Measurements from ENCODE around the gene NPPA.

NPPA gene

DNA sequence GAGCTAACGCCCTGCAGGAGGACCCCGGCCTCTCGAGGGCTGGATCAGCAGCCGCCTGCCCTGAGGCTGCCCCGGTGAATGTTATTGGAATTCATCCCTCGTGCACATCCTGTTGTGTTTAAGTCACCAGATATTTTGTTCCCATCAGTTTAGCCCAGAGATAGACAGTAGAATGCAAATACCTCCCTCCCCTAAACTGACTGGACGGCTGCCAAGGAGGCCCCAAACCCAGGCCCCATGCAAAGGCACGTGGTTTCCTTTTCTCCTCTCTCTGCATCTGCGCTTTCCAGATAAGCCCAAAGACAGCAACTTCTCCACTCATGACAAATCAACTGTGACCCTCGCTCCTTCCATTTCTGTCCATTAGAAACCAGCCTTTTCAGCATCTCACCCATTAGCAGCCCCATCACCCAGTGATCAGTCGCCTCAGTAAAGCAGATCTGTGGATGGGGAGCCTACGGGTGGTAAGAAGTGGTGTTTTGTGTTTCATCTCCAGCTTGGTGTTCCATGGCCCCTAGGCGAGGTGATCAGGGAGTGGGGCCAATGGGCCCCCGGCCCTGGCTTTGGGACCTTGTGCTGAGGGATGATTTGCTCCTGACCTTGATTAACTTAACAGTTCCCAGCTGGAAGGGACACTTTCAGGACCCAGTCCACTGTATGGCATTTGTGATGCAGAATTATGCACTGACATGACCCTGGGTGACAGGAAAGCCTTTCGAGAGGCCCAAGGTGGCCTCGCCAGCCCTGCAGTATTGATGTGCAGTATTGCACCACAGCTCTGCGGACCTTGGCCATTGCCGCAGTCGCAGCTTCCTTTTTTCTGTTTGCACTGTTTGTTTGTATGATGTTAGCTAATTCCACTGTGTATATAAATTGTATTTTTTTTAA lies 5.2 kb downstream of the NPPA start:
- no peak for DNase-seq (ENCODE audit: low spot score)

GRCh38 chr1:11841245-11842153 lies 6.1 kb downstream of the NPPA start:
- DNase-seq (ENCODE audit: low spot score), result no peak

DNA sequence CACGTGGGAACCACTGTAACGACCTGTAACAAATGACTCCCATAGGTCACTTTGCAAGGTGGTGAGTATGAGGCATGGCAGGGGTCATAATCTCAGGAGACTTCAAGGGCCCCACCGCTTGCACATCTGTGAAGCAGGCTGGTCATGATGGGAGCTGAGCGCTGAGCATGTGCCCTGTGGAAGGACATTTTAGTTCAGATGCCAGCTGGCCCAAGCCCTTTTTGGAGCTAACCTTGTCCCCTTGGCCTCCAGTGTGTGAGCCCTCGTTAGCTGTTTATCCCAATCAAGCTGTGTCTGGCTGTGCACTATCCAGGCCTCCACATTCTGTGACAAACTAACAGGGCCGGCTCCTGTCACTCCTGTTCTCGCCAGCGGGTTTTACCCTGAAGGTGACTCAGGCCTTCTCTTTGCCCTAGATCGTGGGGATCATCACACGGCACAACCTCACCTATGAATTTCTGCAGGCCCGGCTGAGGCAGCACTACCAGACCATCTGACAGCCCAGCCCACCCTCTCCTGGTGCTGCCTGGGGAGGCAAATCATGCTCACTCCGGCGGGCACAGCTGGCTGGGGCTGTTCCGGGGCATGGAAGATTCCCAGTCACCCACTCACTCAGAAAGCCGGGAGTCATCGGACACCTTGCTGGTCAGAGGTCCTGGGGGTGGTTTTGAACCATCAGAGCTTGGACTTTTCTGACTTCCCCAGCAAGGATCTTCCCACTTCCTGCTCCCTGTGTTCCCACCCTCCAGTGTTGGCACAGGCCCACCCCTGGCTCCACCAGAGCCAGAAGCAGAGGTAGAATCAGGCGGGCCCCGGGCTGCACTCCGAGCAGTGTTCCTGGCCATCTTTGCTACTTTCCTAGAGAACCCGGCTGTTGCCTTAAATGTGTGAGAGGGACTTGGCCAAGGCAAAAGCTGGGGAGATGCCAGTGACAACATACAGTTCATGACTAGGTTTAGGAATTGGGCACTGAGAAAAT lies 7.6 kb downstream of the NPPA start:
- no peak for DNase-seq (ENCODE audit: low spot score)

DNA sequence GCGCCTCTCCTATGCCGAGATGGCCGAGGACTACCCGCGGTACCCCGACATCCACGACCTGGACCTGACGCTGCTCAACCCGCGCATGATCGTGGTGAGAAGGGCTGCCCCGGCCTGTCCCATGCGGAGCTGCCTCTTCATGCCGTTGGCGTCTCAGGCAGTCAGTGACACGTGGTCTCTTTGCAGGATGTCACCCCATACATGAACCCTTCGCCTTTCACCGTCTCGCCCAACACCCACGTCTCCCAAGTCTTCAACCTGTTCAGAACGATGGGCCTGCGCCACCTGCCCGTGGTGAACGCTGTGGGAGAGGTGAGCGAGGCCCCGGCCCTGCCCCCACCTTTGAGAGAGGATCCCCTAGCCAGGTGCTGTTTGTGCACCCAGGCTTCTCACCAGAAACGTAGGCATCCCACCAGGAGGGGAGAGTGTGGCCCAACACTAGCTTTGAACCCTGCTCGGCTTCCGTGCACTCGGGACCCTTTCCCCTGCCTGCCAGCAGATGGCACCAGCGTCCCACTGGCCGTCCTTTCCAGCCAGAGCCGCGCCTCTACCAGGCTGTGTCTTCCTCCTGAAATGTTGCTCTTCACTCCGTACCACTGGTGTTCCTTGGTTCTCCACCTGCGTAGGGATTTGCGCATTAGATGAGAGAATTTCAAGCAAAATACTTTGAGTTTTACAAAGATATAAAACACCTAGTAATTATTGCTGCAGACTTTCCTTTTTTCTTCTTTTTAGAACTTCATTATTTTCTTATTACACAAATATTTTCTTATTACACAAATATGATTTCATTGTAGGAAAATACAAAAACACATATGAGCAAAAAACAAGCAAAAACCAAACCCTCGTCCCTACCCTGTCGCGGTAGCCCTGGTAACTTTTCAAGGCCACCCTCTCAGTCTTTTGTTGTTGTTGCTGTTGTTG lies 9.0 kb downstream of the NPPA start:
- DNase-seq (ENCODE audit: low spot score), result peak; percentile 58

DNA sequence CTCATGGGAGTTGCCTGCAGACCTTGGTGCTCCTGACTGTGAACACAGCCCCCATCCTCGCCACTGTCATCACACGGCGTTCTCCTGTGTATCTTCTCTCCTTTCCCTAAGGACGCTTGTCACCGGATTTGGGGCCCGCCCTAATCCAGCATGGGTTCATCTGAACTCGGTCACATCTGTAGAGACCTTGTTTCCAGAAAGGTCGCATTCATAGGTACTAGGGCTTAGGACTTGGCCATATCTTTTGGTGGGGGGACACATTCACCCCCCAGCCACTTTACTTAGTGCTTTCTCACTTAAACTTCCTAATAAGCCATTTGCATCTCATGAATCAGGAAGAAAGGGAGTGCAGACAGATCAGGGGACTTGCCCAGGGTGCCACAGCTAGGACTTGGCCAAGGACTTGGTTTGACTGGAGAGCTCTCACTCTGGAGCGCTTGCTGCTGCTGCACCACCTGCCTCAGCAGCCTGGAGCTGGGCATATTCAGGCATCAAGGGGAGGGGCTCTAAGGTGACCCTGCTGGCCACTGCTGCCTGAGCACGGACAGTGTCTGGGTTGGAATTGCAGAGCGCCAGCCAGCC lies 9.7 kb downstream of the NPPA start:
- no peak for DNase-seq (ENCODE audit: low spot score)

GRCh38 chr1:11836955-11837766 lies 10.4 kb downstream of the NPPA start:
- DNase-seq (ENCODE audit: low spot score), result no peak

DNA sequence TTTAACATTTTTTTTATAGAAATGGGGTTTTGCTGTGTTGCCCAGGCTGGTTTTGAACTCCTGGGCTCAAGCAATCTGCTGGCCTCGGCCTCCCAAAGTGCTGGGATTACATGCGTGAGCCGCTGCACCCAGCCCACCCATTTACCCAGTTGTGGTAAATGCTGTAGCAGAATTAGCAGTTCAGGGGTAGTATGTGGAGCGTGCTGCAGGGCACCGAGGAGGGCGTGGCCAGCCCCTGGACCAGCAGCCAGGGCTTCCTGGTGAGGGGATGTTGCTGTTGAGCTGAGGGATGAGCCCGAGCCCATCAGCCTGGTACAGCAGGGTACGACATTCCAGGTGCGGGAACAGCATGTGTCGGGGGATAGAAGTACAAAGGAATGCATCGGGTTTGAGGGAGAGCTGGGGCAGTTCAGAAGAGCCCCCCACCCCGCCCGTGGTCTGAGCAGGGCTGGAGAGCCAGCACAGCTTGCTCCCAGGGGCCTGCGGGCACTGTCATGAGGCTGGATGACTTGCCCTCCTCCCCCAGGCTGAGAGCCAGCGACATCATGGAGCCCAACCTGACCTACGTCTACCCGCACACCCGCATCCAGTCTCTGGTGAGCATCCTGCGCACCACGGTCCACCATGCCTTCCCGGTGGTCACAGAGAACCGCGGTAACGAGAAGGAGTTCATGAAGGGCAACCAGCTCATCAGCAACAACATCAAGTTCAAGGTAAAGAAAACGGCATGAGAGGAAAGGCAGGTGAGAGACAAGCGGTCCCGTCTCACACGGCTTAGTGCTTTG lies 11.9 kb downstream of the NPPA start:
- DNase-seq (ENCODE audit: low spot score), result no peak

GRCh38 chr1:11833900-11834299 lies 13.7 kb downstream of the NPPA start:
- DNase-seq (ENCODE audit: low spot score), result no peak

DNA sequence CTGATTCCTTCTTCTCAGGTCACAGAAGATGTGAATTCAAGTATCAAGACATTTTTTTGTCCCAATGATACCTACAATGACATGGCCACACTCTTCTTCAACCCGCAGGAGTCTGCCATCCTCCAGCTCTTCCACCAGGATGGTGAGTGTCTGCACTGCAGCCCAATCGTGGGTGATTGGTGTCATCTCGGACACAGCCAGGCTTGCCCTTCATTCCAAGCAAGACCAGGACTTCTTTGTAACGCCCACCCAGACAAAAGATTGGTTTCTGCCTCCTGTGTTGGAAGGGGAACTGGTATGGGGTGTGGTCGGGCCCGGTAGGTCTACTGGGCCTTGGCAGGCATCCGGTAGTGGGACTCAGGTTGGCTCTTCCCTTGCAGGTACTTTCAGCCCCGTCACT lies 14.1 kb downstream of the NPPA start:
- DNase-seq (ENCODE audit: low spot score), result no peak

GRCh38 chr1:11831945-11832725 lies 15.4 kb downstream of the NPPA start:
- no peak for DNase-seq (ENCODE audit: low spot score)

GRCh38 chr1:11828511-11828910 lies 19.1 kb downstream of the NPPA start:
- DNase-seq (ENCODE audit: low spot score), result no peak

DNA sequence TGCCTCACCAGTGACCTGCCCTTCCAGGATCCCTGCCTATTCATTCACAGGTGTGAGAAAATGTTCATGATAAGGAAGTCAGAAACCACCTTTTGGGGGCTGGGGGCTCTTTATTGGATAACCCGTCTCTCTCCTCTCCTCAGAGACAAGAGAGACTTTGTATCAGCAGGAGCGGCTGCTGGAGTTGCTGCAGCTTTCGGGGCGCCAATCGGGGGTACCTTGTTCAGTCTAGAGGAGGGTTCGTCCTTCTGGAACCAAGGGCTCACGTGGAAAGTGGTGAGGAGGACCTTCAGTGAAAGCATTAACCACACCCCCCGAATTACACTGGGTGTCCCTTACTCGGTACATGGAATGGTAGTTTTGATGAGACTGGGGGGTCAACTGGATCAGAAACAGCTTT lies 20.6 kb downstream of the NPPA start:
- no peak for DNase-seq (ENCODE audit: low spot score)

DNA sequence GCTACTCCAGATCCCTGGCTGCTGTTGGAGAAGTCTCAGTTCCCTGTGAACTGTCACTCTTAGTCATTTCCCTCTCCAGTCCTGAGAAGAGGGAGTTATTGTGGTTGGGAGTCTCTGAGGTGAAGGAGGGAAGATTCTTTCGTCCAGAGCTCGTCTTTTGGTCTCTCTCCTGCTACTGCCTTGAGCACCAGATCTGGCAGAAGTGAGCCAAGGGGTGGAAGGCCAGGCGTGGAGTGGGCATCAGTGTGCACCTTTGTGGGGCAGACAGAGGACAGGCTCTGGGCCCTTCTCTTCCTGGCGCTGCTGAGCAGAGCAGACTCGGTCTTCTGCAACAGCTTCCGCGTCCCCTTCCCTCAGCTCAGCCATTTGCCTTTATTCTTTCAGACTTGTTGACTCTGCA lies 22.5 kb downstream of the NPPA start:
- no peak for DNase-seq (ENCODE audit: low spot score)

DNA sequence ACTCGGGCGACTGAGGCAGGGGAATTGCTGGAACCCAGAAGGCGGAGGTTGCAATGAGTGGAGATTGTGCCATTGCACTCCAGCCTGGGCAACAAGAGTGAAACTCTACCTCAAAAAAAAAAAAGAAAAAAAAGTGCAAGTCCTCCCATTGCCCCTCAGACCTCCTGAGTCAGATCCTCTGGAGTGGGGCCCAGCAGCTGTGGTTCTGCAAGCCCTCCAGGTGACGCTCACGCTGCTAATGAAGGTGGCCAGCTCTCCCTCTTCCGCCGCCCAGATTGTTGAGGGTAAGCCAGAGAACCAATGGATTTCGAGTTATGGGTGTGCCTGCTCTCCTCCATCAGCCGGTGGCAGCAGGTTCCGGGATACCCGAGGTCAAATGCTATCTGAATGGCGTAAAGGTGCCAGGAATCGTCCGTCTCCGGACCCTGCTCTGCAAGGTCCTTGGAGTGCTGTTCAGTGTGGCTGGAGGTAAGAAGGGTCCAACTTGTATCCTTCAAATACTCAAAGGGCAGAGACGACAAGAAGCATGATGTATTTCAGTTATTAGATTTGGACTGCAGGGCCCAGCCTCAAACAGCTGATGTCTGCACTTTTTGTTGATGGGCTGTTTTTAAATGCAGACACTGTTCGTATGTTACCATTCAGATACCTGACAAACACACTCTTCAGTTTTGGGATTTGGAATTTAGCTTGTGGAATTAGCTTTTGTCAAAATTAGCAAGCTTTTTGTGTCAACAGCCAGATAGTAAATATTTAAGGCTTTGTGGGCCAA lies 24.0 kb downstream of the NPPA start:
- DNase-seq (ENCODE audit: low spot score), result no peak

DNA sequence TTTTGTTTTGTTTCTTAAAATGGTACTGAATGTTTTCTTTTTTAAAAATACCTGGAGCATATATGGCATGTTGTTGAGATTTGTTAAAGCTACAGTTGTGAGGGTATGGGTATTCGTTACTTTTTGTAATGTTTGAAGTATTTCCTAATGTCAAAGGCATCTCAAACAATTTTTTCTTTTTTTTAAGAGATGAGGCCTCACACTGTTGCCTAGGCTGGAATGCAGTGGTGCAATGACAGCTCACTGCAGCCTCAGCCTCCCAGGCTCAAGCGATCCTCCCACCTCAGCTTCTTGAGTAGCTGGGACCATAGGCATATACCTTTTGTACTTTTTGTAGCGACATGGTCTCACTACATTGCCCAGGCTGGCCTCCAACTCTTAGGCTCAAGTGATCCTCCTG lies 25.5 kb downstream of the NPPA start:
- DNase-seq (ENCODE audit: low spot score), result no peak

GRCh38 chr1:11817192-11817591 lies 30.4 kb downstream of the NPPA start:
- no peak for DNase-seq (ENCODE audit: low spot score)

DNA sequence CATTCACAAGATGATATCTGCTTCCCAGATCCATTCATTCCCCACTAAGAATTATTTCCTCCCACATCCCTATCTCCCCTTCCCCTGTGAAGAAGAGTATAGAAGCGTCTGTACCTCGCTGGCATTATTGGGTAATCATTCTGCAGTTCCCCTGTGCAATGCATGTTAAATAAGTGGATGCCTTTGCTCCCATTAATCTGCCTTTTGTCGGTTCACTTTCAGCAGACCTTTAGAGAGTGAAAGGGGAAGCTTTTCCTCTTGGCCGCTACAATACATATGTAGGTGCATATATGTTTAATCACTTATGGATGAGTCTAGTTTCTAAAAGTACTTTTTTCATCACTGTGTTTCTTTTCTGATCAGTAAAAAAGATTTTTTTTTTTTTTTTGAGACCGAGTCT lies 34.6 kb downstream of the NPPA start:
- no peak for DNase-seq (ENCODE audit: low spot score)
